HG03025 (cell line): ENCODE results near the gene NAALADL2.
"Not testable (repeated sequence)": the region's sequence is repeated elsewhere in the genome, so short reads cannot be mapped to it uniquely, and the experiment has no call there.

Experiments
- ATAC-seq: cut with Tn5 transposase; IDR thresholded peaks from one replicate; pipeline ENCODE4 v1.9.1; 2021; ENCODE audit warnings: mild to moderate bottlenecking, moderate library complexity; ENCODE audit not compliant: unreplicated experiment, low FRiP score

The NAALADL2 gene

DNA sequence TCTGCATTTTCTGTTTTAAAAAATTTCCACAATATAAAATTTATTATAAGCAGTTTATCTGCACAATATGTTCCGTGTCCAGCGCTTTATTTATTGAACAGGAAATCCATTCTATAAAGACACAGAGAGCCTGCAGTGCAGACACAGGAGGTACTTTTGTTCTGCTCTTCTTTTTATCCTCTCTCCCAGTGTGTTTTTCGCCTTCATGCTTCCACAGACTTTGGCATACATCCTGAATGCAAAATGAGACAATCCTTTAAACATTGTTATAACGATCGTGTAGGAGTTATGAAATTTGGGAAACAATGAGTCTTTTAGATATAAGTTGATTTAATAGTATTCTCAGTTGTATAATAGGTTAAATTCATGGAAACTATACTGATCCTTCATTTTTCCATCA lies 749.2 kb downstream of the NAALADL2 start:
- ATAC-seq = no peak

DNA sequence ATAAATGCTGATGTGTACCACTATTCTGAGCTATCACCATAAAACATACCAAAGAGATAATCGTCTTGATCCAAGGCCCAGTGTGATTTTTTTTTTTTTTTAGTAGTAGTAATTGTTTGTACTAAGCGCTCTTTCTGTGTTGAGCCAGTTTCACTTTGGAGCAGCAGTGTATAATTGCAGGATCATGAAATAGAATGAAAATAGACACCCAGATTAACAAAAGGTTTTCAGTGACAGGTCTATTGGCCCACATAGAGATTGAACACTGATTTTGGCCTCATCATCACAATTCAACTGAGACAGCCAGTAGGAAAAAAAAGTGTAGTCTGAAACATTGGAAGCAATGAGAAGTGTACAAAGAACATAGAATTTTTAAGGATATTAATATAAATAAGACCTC lies 749.8 kb downstream of the NAALADL2 start:
- no peak for ATAC-seq

DNA sequence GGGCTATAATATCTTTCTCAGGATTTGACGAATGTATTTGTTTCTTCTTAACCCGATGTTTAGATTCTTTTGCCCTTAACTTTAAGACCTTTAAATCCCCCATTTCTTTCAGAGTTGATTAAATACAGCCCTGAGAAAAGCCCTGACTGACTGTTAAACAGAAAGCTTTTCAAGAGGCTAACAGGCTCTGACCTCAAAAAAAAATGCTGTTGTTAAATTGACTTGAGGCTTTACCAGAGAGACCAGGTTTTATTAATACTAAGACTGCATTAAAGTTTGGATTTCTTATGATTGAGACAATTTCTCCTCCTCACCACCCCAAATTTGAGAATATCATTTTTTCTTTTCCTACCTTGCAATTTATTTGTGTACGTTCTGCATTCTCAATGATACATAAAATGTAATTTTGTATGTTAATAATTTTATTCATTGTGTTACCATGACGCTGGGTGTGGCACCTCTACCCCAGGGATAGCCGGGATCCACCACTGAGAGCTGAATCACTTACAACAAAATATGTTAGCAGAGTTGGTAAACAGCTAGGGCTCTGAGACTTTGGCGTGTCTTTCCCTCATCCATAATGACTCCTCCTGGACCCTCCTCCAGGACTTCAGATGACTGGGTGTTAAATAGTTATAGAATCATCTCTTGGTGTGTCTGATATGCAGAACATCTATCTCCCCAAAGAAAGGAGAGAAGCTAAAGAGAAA lies 753.5 kb downstream of the NAALADL2 start:
- no peak for ATAC-seq

DNA sequence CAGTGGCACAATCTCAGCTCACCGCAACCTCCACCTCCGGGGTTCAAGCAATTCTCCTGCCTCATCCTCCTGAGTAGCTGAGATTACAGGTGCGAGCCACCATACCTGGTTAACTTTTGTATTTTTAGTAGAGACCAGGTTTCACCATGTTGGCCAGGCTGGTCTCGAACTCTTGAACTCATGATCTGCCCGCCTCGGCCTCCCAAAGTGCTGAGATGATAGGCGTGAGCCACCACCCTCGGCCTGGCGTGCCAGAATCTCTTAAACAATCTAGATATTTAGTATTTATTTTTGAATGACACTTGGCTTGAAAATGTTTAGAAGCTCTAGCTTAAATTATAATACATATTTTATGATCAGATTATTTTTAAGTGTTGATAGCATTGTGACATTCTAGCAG lies 755.0 kb downstream of the NAALADL2 start:
- ATAC-seq = not testable (repeated sequence)

DNA sequence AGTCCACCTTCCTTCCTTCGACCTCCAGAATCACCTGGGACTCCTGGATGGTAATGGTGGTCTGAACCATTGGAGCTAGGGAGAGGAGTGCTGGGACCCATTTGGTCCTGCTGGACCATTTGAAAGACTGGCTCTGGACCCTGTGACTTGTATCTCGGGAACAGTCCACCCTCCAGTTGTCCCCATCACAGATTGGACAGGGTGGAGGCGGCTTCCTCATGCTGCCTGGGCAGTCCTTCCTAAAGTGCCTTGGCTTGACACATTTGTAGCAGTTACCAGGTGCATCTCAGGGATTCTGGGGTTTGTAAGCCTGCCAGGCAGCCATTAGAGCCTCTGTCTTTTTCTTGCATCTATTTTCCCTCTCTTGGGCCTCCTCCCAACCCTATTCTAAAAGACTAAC lies 758.1 kb downstream of the NAALADL2 start:
- no peak for ATAC-seq

DNA sequence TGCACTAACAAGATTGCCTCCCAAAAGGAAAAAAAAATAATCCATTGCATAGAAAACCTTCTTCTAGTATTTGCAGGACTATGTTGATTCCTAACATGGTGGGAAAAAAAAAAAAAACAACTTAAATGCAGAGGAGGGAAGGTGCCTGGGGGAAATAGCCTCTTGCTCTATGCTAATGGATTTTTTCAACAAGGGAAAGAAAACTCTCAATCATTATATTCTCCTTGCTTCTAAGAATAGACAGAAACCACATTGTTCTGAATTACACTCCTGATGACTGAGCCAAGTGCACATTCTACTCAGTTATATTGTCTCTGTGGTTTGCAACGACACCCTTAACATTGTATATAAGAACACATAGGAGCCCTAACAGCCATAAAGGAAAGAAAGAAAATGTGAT lies 760.2 kb downstream of the NAALADL2 start:
- ATAC-seq = no peak

DNA sequence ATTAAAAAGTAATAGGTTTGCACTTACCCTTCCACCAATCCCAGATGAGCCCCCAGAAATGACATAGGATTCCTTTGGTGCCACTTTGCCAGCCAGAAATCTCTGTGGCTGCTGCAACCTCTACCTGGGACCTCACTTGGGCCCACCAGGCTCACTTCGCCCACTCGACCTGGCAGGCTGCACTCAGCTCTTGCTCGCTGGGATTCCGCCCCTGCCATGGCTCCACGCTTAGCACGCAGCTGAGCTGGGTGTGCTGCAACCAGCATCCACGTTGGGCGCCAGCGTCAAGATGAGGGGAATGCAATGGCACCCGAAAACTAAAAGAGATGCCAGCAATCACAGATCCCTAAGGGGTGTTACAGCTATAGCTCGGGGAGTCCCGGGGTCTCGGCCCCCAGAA lies 761.0 kb downstream of the NAALADL2 start:
- ATAC-seq = no peak

DNA sequence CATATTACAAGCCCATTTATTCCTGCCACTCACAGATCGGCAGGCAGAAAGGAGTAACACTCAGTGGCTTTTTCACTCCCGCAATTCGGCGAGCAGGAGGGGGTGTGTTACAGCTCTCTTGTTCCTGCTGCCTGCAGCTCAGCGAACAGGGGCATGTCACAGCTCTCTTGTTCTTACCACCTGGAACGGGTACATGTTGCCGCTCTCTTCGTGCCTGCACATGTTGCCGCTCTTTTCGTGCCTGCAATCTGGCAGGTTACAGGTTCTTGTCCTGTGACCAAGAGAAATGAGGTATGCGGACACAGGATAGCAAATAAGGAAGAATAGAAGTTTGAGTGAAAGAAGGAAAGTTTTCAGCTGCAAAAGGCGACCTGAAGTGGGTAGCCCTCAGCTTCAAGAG lies 761.4 kb downstream of the NAALADL2 start:
- no peak for ATAC-seq

DNA sequence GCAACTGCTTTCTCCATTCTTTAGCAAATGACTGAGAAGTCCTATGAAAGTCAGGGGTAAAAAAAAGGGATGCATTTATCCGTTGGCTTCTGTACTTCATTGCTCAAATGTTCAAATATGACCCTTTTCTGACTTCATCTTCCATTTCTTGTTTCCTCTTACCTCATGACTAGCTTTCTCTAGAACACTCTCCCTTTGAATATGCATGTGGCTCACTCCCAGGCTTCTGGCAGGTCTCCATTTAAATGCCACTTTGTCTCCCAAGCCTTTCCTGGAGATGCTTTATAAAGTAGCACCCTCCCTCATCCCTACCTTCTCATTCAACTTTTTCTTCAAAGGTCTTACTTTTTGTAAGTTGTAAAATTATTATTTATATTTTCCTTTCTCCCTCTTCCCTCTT lies 781.8 kb downstream of the NAALADL2 start:
- ATAC-seq = no peak

DNA sequence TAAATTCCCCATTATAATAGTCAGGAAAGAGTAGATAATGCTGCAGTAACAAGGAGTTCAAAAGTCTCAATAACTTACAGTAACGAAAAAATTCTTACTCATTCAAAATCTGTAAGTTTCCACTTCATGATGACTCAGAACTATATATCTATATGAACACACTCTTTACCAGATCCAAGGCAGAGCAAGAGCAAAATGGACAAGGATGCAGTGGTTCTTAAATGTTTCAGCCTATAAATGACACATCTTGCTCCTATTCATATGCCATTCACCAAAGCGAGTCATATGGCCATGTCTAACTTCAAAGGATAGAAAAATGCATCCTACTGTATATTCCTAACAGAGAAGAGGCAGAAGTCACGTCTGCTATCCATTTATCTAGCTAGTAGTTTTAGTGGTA lies 787.7 kb downstream of the NAALADL2 start:
- no peak for ATAC-seq

DNA sequence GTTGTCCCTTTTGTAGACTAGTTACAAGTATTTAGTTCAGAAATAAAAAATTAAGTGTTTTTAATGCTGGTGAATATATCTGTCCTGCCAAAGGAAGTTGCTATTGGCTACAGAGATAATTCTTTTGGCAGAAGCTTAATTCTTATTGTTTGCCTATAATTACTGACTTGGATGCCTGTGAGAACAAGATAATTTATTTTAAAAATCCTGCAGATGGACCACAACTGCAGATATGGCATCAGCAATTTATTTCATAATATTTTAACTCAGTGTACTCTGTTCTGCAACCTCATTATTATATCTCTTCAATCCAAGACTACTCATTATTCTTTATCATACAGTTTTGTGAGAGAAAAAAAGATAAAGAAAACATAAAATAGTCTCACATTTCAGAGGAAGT lies 789.8 kb downstream of the NAALADL2 start:
- ATAC-seq = no peak

DNA sequence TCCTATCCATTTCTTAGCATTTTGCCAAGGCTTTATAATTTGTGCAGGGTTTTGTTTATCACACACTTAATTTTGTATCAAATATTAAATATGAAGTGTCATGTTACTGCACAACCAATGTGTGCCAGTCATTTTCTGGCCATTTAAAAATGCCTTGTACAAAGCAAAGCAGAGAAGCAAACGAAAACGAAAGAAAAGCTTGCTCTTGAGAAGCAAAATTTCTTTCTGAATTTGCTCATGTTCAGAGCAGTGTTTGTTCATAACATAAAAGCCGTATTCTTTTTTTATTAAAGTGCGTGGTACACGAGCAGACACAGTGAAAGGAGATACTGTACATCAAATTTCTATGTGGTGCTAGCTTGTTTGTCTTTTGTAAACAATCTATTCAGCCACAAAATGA lies 792.6 kb downstream of the NAALADL2 start:
- ATAC-seq = no peak

DNA sequence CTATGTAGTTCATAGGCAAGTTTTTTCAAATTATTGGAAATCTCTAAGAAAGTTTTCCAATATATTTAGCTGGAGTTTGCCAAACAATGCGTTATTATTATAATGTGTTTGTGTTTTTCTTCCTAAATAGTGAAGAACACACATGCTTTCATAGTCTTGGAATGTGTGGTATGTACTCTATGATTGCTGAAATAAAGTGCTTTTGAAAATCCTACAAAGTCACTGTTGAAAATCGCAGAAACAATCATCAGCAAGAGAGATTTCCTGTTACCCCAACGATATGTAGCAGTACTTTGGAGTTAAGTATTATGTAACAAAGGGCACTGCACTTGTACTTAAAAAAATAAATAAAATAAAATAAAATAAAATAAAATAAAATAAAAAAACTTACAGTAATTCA lies 796.2 kb downstream of the NAALADL2 start:
- ATAC-seq = no peak

DNA sequence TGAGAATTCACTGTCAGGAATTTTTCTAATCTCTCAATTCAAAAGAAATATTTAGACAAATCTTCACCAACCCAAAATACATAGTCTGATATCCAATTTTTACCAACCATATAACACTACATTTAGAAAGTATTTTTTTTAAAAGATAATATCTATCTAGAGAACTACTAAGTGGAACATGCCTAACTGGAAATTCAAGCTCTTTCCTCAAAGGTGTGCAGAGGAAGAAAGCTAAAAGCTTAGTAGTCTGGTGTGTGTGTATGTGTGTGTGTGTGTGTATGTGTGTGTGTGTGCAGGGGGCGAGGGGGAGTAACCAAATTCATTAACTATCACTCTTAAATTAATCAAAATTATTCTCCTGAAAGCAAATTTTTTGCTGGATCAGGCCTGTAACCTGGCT lies 797.3 kb downstream of the NAALADL2 start:
- no peak for ATAC-seq

DNA sequence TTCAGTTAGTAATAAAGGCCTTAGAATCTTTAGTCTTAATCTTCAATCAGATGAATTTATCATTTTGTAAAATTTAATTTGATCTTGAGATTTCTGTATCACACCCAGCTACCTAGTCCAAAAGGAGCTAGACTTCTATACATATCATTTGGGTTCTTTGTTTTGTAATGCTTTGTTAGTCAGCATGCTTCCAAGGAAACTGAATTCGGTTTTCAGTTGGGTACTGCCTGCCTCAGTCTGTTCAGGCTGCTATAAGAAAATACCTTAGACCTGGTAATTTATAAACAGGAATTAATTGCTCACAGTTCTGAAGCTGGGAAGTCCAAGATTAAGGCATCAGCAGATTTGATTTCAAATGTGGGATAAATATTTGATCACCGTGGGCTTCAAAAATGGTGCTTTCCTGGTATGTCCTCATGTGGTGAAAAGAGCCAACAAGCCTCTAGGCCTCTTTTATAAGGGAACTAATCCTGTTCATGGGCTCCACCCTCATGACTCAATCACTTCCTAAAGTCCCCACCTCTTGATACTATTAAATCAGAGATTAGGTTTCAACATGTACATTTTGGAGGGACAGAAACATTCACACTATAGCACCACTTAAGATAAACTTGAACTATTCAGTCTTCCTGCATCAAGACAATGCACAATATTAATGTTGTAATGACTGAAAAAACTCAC lies 800.7 kb downstream of the NAALADL2 start:
- no peak for ATAC-seq

DNA sequence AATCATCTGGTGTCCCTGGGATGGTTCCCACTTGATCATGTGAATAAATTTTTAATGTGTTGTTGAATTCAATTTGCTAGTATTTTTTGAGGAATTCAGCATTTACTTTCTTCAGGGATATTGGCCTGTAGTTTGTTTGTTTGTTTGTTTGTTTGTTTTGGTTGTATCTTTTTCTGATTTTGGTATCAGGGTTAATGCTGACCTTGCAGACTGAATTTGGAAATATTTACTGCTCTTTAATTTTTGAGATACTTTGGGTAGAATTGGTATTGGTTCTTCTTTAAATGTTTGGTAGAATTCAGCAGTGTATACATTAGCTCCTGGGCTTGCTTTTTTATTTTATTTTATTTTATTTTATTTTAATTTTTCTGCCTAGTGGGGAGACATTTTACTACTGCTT lies 803.7 kb downstream of the NAALADL2 start:
- ATAC-seq = no peak

DNA sequence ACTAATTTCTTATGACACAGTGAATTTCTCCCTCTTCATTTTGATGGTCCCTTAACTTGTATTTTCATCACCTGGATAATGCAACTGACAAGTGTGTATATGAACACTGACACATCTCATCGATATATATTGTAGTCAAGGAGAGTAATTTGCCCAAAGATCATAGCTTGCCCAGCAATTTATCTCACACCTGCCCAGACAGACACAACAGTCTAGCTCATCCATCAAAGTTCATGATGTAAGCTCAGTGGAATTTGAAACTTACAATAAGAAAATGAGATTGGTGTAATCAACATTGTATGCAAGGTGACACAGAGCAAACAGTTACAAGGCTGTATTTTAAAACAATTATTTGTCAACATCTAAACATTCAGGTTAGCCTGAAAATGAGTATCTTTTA lies 805.8 kb downstream of the NAALADL2 start:
- ATAC-seq = no peak

DNA sequence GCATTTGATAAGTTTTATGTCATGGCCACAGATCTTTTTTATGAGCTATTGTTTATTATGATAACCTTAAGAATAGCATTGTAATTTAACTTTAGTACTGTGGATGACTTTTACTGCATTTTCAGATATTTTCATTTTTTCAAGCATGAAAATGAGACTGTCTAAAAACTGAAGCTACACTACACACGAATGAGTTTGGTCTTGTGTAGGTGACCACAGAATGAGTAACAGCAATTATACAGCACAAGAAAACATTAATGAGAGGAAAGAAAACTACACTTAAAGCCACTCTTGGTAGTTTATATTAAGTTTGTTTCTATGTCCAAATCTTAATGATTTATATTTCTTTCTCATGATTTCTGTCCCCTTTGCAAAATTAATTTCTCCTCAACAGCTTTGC lies 809.2 kb downstream of the NAALADL2 start:
- ATAC-seq = no peak

DNA sequence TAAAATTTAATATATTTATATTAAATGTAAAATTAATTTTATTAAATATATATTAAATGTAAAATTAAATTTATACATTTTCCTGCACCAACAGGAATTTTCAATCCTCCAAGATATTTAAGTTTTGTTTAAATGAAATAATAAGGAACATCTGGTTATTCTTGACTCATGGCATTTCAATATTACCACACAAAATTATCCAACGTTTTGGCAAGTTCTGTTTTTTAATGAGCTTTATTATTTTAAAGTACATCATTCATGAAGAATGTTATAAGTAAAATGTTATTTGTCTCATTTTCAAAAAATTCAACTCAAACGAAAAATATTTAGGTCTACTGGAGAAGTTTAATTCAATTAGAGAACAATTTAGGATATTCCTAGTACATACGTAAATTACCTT lies 811.4 kb downstream of the NAALADL2 start:
- ATAC-seq = no peak

DNA sequence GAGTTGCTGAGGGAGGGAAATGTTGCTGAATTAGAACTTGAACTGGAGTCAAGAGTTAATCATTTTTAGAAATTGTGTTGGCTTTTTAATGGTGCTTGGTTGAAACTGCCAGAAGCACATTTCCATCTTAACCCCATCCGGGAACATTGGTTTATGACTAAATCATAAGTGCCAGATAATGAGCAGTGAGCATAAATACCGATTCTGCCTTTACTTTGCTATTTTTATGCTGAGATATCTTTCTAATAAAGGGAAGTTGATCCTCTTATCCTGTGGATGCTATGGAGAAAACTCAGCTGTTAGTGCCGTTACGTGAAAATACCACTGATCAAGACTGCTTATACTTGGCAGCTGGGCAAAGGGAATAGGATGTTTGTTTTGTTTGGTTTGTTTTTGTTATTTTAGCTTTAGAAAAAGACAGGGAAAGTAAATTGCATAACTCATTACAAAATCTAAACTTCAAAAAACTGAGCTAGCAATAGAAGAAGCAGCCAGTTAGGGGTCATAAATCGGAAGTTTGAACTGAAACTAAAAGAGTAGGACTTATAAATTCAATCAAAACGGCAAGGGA lies 813.1 kb downstream of the NAALADL2 start:
- no peak for ATAC-seq

DNA sequence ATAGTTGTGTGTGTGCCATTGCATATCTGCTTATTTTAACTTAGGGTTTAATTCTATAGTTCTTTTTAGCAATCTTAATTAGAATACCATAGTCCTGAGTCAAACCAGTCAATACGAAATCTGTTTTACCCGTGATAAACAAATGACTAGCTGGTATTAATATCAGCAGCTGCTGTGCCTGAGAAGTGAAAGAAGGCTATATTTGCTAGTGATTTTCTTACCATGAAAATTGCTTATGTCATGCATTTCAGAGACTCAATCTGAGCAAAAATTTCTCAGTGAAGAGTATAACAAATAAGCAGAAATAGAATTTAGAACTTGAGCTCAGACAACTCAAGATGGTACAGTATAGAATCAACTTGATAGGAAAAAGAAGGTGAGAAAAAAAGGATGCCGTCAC lies 820.4 kb downstream of the NAALADL2 start:
- ATAC-seq = no peak

DNA sequence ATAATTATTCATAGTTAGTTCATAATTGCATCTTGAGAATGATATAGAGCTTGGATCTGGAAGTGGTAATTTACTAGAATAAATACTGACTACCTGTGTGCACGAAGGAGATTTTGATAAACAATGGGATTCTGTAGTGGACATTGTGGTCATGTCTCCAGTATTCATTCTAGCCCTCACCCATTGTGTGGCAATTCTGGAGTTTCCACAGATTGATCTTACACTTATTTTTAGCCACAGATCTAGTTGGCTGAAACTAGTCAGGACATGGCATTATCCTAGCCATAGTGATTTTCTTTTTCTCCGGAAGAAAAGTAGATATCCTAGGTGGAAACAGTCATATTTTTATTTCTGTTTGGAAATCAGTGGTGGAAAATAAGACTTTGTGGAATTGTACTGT lies 833.1 kb downstream of the NAALADL2 start:
- no peak for ATAC-seq
